ENCODE measurements around the gene IGFBP6.

DNA sequence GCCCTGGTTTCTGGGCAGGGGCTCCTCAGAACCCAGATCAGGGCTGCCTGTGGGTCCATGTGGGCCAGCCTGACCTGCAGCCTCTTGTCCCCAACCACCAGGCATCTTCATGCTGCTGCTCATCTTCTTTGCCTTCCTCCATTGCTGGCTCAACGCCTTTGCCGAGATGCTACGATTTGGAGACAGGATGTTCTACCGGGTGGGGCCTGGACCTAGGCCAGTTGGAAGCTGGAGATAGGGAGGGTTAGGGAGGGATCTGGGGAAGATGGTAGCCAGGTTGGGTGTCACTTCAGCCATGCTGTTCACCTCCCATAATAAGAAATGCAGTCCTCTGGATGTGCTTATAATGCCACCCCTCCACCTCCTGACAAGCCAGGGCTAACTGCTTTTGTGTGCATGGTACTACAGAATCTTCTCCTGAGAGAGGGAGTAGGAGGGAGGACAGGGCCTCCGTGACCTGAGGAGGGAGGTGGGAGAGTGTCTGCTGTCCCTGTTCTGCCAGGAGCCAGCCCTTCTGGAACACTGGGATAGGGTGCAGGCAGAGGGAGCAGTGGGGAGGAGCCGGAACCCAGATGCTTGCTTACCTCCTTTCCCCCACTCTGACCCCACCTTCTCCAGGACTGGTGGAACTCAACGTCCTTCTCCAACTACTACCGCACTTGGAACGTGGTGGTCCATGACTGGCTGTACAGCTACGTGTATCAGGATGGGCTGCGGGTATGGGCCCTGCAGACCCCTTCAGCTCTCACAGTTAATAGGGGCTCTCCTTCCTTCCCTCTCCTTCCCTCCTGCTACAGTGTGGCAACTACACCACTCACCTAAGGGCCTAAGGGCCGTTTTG, 23.4 kb downstream of the IGFBP6 start:
- TF ChIP-seq GABPA (IDR thresholded peaks at IDR 0.05 in 1 of 2, conservative IDR thresholded peaks at IDR 0.05 in 1 of 2) (no peak), RAD21 (IDR thresholded peaks at IDR 0.05) (no peak), YY1 (IDR thresholded peaks at IDR 0.05) (no peak), NR2F2 (IDR thresholded peaks at IDR 0.05) (no peak), TAF1 (conservative IDR thresholded peaks at IDR 0.05) (no peak), JUND (IDR thresholded peaks at IDR 0.05) (no peak)
- TF ChIP-seq, protein P1, sequence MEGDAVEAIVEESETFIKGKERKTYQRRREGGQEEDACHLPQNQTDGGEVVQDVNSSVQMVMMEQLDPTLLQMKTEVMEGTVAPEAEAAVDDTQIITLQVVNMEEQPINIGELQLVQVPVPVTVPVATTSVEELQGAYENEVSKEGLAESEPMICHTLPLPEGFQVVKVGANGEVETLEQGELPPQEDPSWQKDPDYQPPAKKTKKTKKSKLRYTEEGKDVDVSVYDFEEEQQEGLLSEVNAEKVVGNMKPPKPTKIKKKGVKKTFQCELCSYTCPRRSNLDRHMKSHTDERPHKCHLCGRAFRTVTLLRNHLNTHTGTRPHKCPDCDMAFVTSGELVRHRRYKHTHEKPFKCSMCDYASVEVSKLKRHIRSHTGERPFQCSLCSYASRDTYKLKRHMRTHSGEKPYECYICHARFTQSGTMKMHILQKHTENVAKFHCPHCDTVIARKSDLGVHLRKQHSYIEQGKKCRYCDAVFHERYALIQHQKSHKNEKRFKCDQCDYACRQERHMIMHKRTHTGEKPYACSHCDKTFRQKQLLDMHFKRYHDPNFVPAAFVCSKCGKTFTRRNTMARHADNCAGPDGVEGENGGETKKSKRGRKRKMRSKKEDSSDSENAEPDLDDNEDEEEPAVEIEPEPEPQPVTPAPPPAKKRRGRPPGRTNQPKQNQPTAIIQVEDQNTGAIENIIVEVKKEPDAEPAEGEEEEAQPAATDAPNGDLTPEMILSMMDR (IDR thresholded peaks at IDR 0.05; ENCODE audit: low read depth, low read length, missing input control): no peak
- TF ChIP-seq, protein P2, sequence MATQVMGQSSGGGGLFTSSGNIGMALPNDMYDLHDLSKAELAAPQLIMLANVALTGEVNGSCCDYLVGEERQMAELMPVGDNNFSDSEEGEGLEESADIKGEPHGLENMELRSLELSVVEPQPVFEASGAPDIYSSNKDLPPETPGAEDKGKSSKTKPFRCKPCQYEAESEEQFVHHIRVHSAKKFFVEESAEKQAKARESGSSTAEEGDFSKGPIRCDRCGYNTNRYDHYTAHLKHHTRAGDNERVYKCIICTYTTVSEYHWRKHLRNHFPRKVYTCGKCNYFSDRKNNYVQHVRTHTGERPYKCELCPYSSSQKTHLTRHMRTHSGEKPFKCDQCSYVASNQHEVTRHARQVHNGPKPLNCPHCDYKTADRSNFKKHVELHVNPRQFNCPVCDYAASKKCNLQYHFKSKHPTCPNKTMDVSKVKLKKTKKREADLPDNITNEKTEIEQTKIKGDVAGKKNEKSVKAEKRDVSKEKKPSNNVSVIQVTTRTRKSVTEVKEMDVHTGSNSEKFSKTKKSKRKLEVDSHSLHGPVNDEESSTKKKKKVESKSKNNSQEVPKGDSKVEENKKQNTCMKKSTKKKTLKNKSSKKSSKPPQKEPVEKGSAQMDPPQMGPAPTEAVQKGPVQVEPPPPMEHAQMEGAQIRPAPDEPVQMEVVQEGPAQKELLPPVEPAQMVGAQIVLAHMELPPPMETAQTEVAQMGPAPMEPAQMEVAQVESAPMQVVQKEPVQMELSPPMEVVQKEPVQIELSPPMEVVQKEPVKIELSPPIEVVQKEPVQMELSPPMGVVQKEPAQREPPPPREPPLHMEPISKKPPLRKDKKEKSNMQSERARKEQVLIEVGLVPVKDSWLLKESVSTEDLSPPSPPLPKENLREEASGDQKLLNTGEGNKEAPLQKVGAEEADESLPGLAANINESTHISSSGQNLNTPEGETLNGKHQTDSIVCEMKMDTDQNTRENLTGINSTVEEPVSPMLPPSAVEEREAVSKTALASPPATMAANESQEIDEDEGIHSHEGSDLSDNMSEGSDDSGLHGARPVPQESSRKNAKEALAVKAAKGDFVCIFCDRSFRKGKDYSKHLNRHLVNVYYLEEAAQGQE (IDR thresholded peaks at IDR 0.05): no peak
- TF ChIP-seq, protein P3, sequence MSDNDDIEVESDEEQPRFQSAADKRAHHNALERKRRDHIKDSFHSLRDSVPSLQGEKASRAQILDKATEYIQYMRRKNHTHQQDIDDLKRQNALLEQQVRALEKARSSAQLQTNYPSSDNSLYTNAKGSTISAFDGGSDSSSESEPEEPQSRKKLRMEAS (IDR thresholded peaks at IDR 0.05): no peak

All from liver (tissue), 3 donors.